ENCODE data around the gene AKAIN1. TPM values are rescaled to one million over a fixed set of nuclear protein-coding genes. Genes with fewer than 3 reads are reported as not detected.

The AKAIN1 gene
- total and polyA plus RNA-seq, 12 donors = 0.28 to 9.7 (median 3.8) TPM; not detected in 4

DNA sequence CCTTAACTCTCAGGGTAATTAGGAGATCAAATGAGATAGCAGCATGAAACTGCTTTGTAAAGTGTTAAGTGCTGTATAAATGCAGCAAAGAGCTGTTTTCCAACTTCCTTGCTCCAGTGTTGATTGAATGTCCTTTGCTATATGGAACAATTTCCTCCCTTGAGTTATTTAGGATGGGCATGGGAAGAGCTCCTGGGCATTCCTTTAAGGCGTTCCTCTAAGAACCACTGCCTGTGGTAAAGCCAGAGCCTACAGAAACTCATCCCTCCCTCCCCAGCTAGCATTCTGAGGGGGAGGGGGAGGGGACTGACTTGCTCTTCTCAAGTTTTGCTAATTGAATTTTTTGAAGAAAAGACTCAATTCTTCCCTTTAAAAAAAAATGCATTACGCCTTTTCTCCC is 1.4 kb downstream of the AKAIN1 start:
- TF ChIP-seq POLR2A (IDR thresholded peaks at IDR 0.05) = no peak
- TF ChIP-seq, protein P1, sequence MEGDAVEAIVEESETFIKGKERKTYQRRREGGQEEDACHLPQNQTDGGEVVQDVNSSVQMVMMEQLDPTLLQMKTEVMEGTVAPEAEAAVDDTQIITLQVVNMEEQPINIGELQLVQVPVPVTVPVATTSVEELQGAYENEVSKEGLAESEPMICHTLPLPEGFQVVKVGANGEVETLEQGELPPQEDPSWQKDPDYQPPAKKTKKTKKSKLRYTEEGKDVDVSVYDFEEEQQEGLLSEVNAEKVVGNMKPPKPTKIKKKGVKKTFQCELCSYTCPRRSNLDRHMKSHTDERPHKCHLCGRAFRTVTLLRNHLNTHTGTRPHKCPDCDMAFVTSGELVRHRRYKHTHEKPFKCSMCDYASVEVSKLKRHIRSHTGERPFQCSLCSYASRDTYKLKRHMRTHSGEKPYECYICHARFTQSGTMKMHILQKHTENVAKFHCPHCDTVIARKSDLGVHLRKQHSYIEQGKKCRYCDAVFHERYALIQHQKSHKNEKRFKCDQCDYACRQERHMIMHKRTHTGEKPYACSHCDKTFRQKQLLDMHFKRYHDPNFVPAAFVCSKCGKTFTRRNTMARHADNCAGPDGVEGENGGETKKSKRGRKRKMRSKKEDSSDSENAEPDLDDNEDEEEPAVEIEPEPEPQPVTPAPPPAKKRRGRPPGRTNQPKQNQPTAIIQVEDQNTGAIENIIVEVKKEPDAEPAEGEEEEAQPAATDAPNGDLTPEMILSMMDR (IDR thresholded peaks at IDR 0.05) = no peak
- 23 to 29% (median 26%) methylated on average over 2 of the region's 2 CpGs for WGBS, 4 donors
- intact Hi-C loops (cut with DNase I) = no loop called here
- no peak for DNase-seq
- H3K27ac ChIP-seq = no peak overlapping the region
- H3K36me3 ChIP-seq (replicated peaks in 1 of 2) = no peaks in the 10 kb centered on the region
- peaks cover 32% of the 10 kb centered on the region for H3K27me3 ChIP-seq
- H3K4me3 ChIP-seq = no peak overlapping the region
- H3K9me3 ChIP-seq (replicated peaks in 1 of 3) = no peaks in the 10 kb centered on the region
- H3K4me1 ChIP-seq (replicated peaks in 1 of 2) = no peaks in the 10 kb centered on the region

DNA sequence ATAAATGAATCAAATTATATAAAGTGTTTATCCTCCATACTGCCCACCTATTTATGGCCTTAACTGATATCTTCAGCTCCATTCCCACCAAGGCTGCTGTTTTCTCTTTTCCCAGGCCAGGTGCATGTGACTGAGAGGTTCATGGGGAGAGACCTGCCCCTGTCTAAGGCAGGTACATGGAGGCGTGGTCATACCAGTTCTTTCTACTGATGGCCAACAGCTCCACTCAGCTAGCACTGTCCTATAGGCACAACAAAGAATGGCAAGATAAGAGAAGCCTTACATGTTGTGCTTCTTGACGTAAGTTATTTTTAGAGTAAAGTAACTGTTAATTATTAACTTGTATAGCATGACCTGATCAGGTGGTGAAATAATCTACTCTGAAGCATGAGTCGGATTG is 16.8 kb downstream of the AKAIN1 start:
- DNase-seq = no peak
- 63 to 72% (median 69%) methylated on average over 3 of the region's 3 CpGs for WGBS, 4 donors
- intact Hi-C loops (cut with DNase I) = no loop called here
- Histone ChIP-seq H3K36me3 (replicated peaks in 1 of 2) (no peaks in the 10 kb centered on the region), H3K4me1 (replicated peaks in 1 of 2) (no peaks in the 10 kb centered on the region), H3K27ac (no peak overlapping the region), H3K4me3 (no peak overlapping the region), H3K9me3 (replicated peaks in 1 of 3) (no peaks in the 10 kb centered on the region), H3K27me3 (no peaks in the 10 kb centered on the region)
- TF ChIP-seq POLR2A (IDR thresholded peaks at IDR 0.05) = no peak
- TF ChIP-seq, protein P1 (IDR thresholded peaks at IDR 0.05) = no peak

DNA sequence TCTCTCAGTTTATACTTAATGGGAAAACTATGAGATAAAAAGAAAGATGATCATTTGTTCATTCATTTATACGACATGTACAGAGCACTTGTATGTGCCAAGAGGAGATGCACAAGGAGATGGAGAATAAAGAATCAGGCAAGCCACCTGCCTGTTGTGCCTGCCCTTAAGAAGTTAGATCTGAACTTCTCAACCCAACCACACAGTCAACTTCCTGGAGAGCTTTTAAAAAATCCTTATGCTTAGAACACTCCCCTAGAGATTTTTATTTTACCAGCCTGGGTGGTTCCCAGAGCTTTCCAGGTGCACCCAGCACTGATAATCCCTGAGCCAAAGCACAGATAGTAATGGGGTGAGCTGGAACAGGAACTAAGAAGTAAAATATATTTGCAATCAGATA is 18.5 kb downstream of the AKAIN1 start:
- H3K27ac ChIP-seq = no peak overlapping the region
- no peaks in the 10 kb centered on the region for H3K36me3 ChIP-seq (replicated peaks in 1 of 2)
- no peaks in the 10 kb centered on the region for H3K4me1 ChIP-seq (replicated peaks in 1 of 2)
- H3K9me3 ChIP-seq (replicated peaks in 1 of 3) = no peaks in the 10 kb centered on the region
- H3K4me3 ChIP-seq = no peak overlapping the region
- no peak for DNase-seq
- no peaks in the 10 kb centered on the region for H3K27me3 ChIP-seq
- TF ChIP-seq, protein P1 (IDR thresholded peaks at IDR 0.05) = no peak
- no peak for TF ChIP-seq POLR2A (IDR thresholded peaks at IDR 0.05)
- intact Hi-C loops (cut with DNase I) = no loop called here
- 67 to 85% (median 78%) methylated on average over 1 of the region's 1 CpG for WGBS, 4 donors

DNA sequence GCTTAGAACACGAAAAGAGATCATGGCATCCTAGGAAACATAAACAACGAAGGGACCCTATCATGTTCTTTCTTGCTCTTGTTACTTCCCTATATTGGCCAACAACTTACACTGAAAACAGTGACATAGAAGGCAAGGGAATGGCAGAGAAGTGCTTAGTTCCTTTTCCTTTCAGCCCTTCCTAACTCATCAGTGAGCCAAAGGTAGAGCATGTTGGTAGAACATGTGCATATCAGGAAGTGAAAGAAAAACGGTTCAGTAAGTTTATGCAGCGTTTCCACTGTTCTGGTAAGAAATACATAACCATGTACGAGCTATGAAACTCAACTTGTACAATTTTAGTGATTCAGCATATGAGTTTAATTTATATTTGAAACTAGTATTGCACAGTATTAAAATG is 21.7 kb downstream of the AKAIN1 start:
- WGBS, 4 donors = 65 to 83% (median 67%) methylated on average over 5 of the region's 5 CpGs
- H3K27ac ChIP-seq = no peak overlapping the region
- intact Hi-C loops (cut with DNase I) = no loop called here
- no peak overlapping the region for H3K4me3 ChIP-seq
- H3K9me3 ChIP-seq (replicated peaks in 1 of 3) = no peaks in the 10 kb centered on the region
- TF ChIP-seq POLR2A (IDR thresholded peaks at IDR 0.05) = no peak
- TF ChIP-seq, protein P1 (IDR thresholded peaks at IDR 0.05) = no peak
- H3K4me1 ChIP-seq (replicated peaks in 1 of 2) = no peaks in the 10 kb centered on the region
- no peak for DNase-seq
- H3K27me3 ChIP-seq = no peaks in the 10 kb centered on the region
- no peaks in the 10 kb centered on the region for H3K36me3 ChIP-seq (replicated peaks in 1 of 2)

Data from adrenal gland (tissue), 12 donors.